Caco-2 (cell line): ENCODE data around the gene HSPB2. TPM values are rescaled to one million over a fixed set of nuclear protein-coding genes. Genes with fewer than 3 reads are reported as not detected.

ENCODE experiments used
- BruUV-seq: library from RNA; stranded (reverse); fragments of 400-500 nt; replicated peaks from 2 replicates; lab custom pipeline; 2021; lab: Mats Ljungman, UMichigan
- CTCF ChIA-PET: fragments of 300-600 bp; sonication (Branson Sonifier 250); formaldehyde crosslinking; loops from one replicate; lab custom pipeline; 2022; ENCODE audit warnings: antibody characterized with exemption; lab: Charles Lee
- POLR2A ChIA-PET: fragments of 300-600 bp; sonication (Branson Sonifier 250); formaldehyde crosslinking; loops from one replicate; lab custom pipeline; 2022; ENCODE audit warnings: antibody characterized with exemption; lab: Charles Lee
- DNase-seq, 2 experiments: peaks; one replicate each; pipeline versions ENCODE4 v3.0.0 to v3.0.0-alpha.2; 2020 to 2022
- H3K27me3 ChIP-seq: replicated peaks from 2 replicates; pipeline ENCODE4 v1.6.0; 2011; ENCODE audit warnings: low read length; ENCODE audit not compliant: control insufficient read depth, insufficient read depth
- H3K36me3 ChIP-seq: 2 replicates; pipeline ENCODE4 v1.5.1; 2011; ENCODE audit warnings: low read length; ENCODE audit not compliant: control insufficient read depth, insufficient read depth
- H3K4me1 ChIP-seq: fragments of 250-450 bp; sonication (Bioruptor Pico); 2 replicates; pipeline ENCODE4 v1.5.1; 2020; ENCODE audit warnings: mild to moderate bottlenecking
- H3K4me3 ChIP-seq: 2 replicates; pipeline ENCODE4 v1.5.1; 2011; ENCODE audit warnings: low read depth, mild to moderate bottlenecking, control low read depth, low read length
- H3K9me3 ChIP-seq: fragments of 250-450 bp; sonication (Bioruptor Pico); 2 replicates; pipeline ENCODE4 v1.5.1; 2020; ENCODE audit warnings: mild to moderate bottlenecking, moderate library complexity
- H3K27ac Mint-ChIP-seq: one replicate; pipeline ENCODE4 v1.8.0; 2022; ENCODE audit warnings: mixed read lengths; ENCODE audit not compliant: unreplicated experiment
- H3K27me3 Mint-ChIP-seq: one replicate; pipeline ENCODE4 v1.8.0; 2022; ENCODE audit warnings: mixed read lengths; ENCODE audit not compliant: insufficient read depth, unreplicated experiment
- H3K36me3 Mint-ChIP-seq: one replicate; pipeline ENCODE4 v1.8.0; 2022; ENCODE audit warnings: mild to moderate bottlenecking, mixed read lengths; ENCODE audit not compliant: insufficient read depth, unreplicated experiment
- H3K4me1 Mint-ChIP-seq: one replicate; pipeline ENCODE4 v1.8.0; 2022; ENCODE audit warnings: low read depth, mixed read lengths; ENCODE audit not compliant: unreplicated experiment
- H3K4me3 Mint-ChIP-seq: one replicate; pipeline ENCODE4 v1.8.0; 2022; ENCODE audit warnings: mild to moderate bottlenecking, moderate library complexity, mixed read lengths; ENCODE audit not compliant: unreplicated experiment
- H3K9me3 Mint-ChIP-seq: one replicate; pipeline ENCODE4 v1.8.0; 2022; ENCODE audit warnings: mixed read lengths; ENCODE audit not compliant: unreplicated experiment
- CTCF ChIP-seq, 2 experiments: fragments of 200-600 bp in 1 of 2; IDR thresholded peaks; 1 replicate in 1 of 2; 2 replicates in 1 of 2; pipeline versions ENCODE4 v1.5.1 to v1.8.0; 2011 to 2022; ENCODE audit warnings: antibody characterized with exemption in 1 of 2, control low read depth in 1 of 2, inconsistent platforms in 1 of 2, low read depth in 1 of 2, low read length in 1 of 2, mild to moderate bottlenecking in 1 of 2, moderate library complexity in 1 of 2; ENCODE audit not compliant: insufficient read depth in 1 of 2, severe bottlenecking in 1 of 2, unreplicated experiment in 1 of 2
- intact Hi-C: fragments of 100-400 bp; cut with micrococcal nuclease; formaldehyde crosslinking; loops from one replicate; pipeline ENCODE4 v1.10.0; 2022; ENCODE audit not compliant: unreplicated experiment
- total RNA-seq: library from RNA; stranded (reverse); gene quantifications from 2 replicates; pipeline ENCODE4 v1.2.3, GENCODE V29; 2022

The HSPB2 gene
- total RNA-seq, 1 experiment from 2014 or later, result not detected

DNA sequence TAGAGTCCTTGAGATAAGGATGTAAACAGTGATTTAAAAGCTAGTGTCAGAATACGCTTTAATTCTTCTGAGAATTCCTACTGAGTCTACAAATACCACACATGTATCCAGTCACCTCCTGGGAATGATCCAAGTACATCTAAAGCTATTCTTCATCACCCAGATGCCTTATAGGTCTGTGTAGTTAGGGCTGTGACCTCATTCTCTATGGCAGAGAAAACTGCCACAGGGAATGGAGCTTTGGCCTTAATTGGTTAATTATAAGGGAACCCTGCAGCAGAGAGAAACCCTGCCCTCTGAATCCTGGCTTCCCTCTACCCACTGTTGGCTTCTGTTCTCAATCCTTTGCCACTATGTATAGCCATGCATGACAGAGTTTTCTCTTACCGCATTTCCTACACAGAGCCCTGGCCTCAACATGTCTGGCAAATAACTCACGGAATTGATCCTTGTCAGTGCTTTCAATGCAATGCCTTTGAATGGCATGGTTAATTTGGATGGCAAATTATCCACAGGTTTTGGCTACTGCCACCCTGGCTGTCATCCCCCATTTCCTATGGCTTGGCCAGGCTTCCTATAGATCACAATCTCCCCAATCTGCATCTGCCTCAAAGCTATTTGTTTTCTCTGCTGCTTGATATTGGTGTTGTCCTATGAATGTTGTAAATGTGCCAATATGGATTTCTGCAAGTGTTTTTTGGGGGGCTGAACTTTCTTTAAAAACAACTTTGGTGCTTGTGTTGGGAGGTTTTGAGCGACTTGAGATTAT is 27.5 kb downstream of the HSPB2 start:
- H3K4me1 ChIP-seq, result peaks cover 30% of the 10 kb centered on the region
- H3K9me3 ChIP-seq, result no peaks in the 10 kb centered on the region
- intact Hi-C loops, result no loop called here
- POLR2A ChIA-PET, result no interaction called here
- H3K36me3 Mint-ChIP-seq, result peaks cover 5% of the 10 kb centered on the region
- no peak for TF ChIP-seq CTCF (IDR thresholded peaks at IDR 0.05; ENCODE audit: insufficient read depth in 1 of 2, low read depth in 1 of 2, low read length in 1 of 2, severe bottlenecking in 1 of 2, unreplicated experiment in 1 of 2)
- H3K27ac Mint-ChIP-seq, result no peak overlapping the region
- H3K27me3 ChIP-seq, result no peaks in the 10 kb centered on the region
- no peak for DNase-seq
- H3K27me3 Mint-ChIP-seq, result no peaks in the 10 kb centered on the region
- no peaks in the 10 kb centered on the region for H3K36me3 ChIP-seq
- H3K4me1 Mint-ChIP-seq, result peaks cover 27% of the 10 kb centered on the region
- BruUV-seq, result no TSS peak
- H3K9me3 Mint-ChIP-seq, result no peaks in the 10 kb centered on the region
- CTCF ChIA-PET, result interaction anchor here (4.4 kb wide), 1 partner anchor 13 kb away, joined by 17 read pairs; no protein-coding TSS in a partner anchor
- no peak overlapping the region for H3K4me3 ChIP-seq
- H3K4me3 Mint-ChIP-seq, result no peak overlapping the region

DNA sequence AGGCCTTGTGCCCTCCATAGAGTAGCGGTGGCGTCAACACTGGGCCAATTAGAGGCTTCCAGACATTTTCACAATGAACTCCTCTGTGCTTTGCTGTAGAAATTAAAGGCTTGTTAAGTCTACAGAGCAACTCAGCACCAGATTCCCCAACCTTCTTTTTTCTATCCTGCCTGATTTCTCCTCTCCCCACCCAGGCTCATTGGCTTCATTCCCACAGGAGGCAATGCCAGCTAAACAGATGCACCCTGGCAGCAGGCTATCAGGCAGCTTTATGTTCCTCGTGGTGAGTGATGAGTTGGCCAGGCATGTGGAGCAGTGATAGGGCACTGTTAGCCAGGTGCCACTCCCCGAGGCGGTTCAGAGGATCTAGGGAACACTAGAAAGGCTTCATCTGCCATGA is 29.4 kb downstream of the HSPB2 start:
- BruUV-seq, result no TSS peak
- H3K4me3 Mint-ChIP-seq, result no peak overlapping the region
- CTCF ChIA-PET, result interaction anchor here (1.3 kb wide), 2 partner anchors 15 to 40 kb away, joined by 3 to 4 read pairs; no protein-coding TSS in a partner anchor
- Histone ChIP-seq H3K27me3 (no peaks in the 10 kb centered on the region), H3K4me1 (peaks cover 13% of the 10 kb centered on the region), H3K36me3 (no peaks in the 10 kb centered on the region), H3K4me3 (no peak overlapping the region), H3K9me3 (no peaks in the 10 kb centered on the region)
- no peaks in the 10 kb centered on the region for H3K9me3 Mint-ChIP-seq
- TF ChIP-seq CTCF (IDR thresholded peaks at IDR 0.05; ENCODE audit: insufficient read depth in 1 of 2, low read depth in 1 of 2, low read length in 1 of 2, severe bottlenecking in 1 of 2, unreplicated experiment in 1 of 2), result no peak
- H3K36me3 Mint-ChIP-seq, result peaks cover 5% of the 10 kb centered on the region
- intact Hi-C loops, result no loop called here
- no peaks in the 10 kb centered on the region for H3K27me3 Mint-ChIP-seq
- peaks cover 13% of the 10 kb centered on the region for H3K4me1 Mint-ChIP-seq
- DNase-seq, result no peak
- POLR2A ChIA-PET, result no interaction called here
- no peak overlapping the region for H3K27ac Mint-ChIP-seq

GRCh38 chr11:111942829-111943228 is 30.3 kb downstream of the HSPB2 start:
- Mint-ChIP-seq H3K9me3 (no peaks in the 10 kb centered on the region), H3K27ac (no peak overlapping the region), H3K27me3 (no peaks in the 10 kb centered on the region), H3K4me1 (peaks cover 13% of the 10 kb centered on the region), H3K4me3 (no peak overlapping the region), H3K36me3 (peaks cover under 1% of the 10 kb centered on the region)
- POLR2A ChIA-PET, result interaction anchor here (0.6 kb wide), 2 partner anchors 24 to 694 kb away, joined by 8 to 9 read pairs; no protein-coding TSS in a partner anchor
- Histone ChIP-seq H3K4me1 (peaks cover 13% of the 10 kb centered on the region), H3K4me3 (no peak overlapping the region), H3K9me3 (no peaks in the 10 kb centered on the region), H3K27me3 (no peaks in the 10 kb centered on the region), H3K36me3 (no peaks in the 10 kb centered on the region)
- no TSS peak for BruUV-seq
- intact Hi-C loops, result no loop called here
- no peak for TF ChIP-seq CTCF (IDR thresholded peaks at IDR 0.05; ENCODE audit: insufficient read depth in 1 of 2, low read depth in 1 of 2, low read length in 1 of 2, severe bottlenecking in 1 of 2, unreplicated experiment in 1 of 2)
- DNase-seq, result no peak
- CTCF ChIA-PET, result interaction anchor here (0.6 to 1.3 kb wide), 5 partner anchors 16 to 336 kb away, joined by 3 to 6 read pairs (median 4); no protein-coding TSS in a partner anchor
